Upper lobe of left lung (tissue), 4 donors: ENCODE results near the gene SNTA1.

Experiments
- CTCF ChIP-seq, 6 experiments: fragments of 450-650 bp in 4 of 6; fragments of 200-600 bp in 2 of 6; sonication (generic) in 2 of 6; IDR thresholded peaks; one replicate each; pipeline ENCODE4 v1.5.1; 2016 to 2019; ENCODE audit warnings: antibody characterized with exemption in 6 of 6
- POLR2A ChIP-seq, 4 donors: fragments of 450-650 bp; IDR thresholded peaks; one replicate each; pipeline ENCODE4 v1.5.1; 2016 to 2017; ENCODE audit warnings: antibody characterized with exemption in 4 of 4, mild to moderate bottlenecking in 2 of 4
- POLR2AphosphoS5 ChIP-seq, 2 donors: sonication (generic); formaldehyde crosslinking; IDR thresholded peaks; one replicate each; pipeline ENCODE4 v1.5.1; 2017; ENCODE audit warnings: antibody characterized with exemption in 2 of 2

- TF ChIP-seq POLR2A (IDR thresholded peaks at IDR 0.05) = no peak
- TF ChIP-seq CTCF (IDR thresholded peaks at IDR 0.05) = no peak
- no peak for TF ChIP-seq POLR2AphosphoS5 (IDR thresholded peaks at IDR 0.05)
Observed at GRCh38 chr20:33437141-33437911, 6.2 kb downstream of the SNTA1 start.
